GM12878 (cell line): ENCODE results near the gene RPS6KC1. TPM values are rescaled to one million over a fixed set of nuclear protein-coding genes. Genes with fewer than 3 reads are reported as not detected.
A peak's percentile ranks its signal among the peaks of the same experiment; 100 is the strongest.

Experiments used
- ATAC-seq: fragments of 200-7000 bp; cut with Tn5 transposase; 3 replicates; pipeline ENCODE4 v1.9.1; 2020; ENCODE audit warnings: mild to moderate bottlenecking, moderate library complexity
- BruUV-seq: library from RNA; stranded (reverse); fragments of 400-500 nt; replicated peaks from 2 replicates; lab custom pipeline; 2021; lab: Mats Ljungman, UMichigan
- CTCF ChIA-PET: fragments of 300-600 bp; sonication (Branson Sonifier 250); formaldehyde crosslinking; extraction: SDS; loops from one replicate; lab custom pipeline; 2021; ENCODE audit warnings: inconsistent platforms; lab: Yijun Ruan, JAX
- POLR2A ChIA-PET: fragments of 350-600 bp; formaldehyde crosslinking; extraction: SDS; loops from one replicate; lab custom pipeline; 2021; ENCODE audit warnings: inconsistent platforms; lab: Charles Lee
- RAD21 ChIA-PET: fragments of 300-600 bp; sonication (Branson Sonifier 250); formaldehyde crosslinking; loops from one replicate; lab custom pipeline; 2023; ENCODE audit warnings: antibody characterized with exemption; ENCODE audit not compliant: unreplicated experiment; lab: Charles Lee
- SMC1A ChIA-PET: fragments of 300-600 bp; sonication (Branson Sonifier 250); formaldehyde crosslinking; loops from one replicate; lab custom pipeline; 2023; ENCODE audit not compliant: unreplicated experiment, uncharacterized antibody; lab: Charles Lee
- DNase-seq: peaks from one replicate; pipeline ENCODE4 v3.0.0-alpha.2; 2011; ENCODE audit warnings: low read depth, low spot score
- FAIRE-seq: peaks from 3 replicates; lab custom pipeline; 2011; peaks lifted over from hg19 to GRCh38; lab: Jason Lieb, UNC
- H2AFZ ChIP-seq: 2 replicates; pipeline ENCODE4 v1.6.0; 2011; ENCODE audit warnings: low read depth, low read length, control low read depth; ENCODE audit not compliant: control insufficient read depth
- H3K27ac ChIP-seq: 2 replicates; pipeline ENCODE4 v1.5.1; 2011; ENCODE audit warnings: control low read depth; ENCODE audit not compliant: control insufficient read depth, insufficient read depth
- H3K27me3 ChIP-seq, 2 experiments: replicated peaks in 1 of 2; 2 replicates each; pipeline versions ENCODE4 v1.6.0 to v1.6.1; 2011; ENCODE audit warnings: low read length in 1 of 2; ENCODE audit not compliant: control insufficient read depth in 2 of 2, insufficient read depth in 2 of 2
- H3K36me3 ChIP-seq, 2 experiments: 2 replicates each; pipeline ENCODE4 v1.5.1; 2011; ENCODE audit warnings: low read length in 1 of 2; ENCODE audit not compliant: control insufficient read depth in 2 of 2, insufficient read depth in 2 of 2
- H3K4me1 ChIP-seq: 2 replicates; pipeline ENCODE4 v1.6.1; 2011; ENCODE audit warnings: mild to moderate bottlenecking, low read length, moderate library complexity, mixed read lengths; ENCODE audit not compliant: control insufficient read depth, insufficient read depth
- H3K4me2 ChIP-seq: 2 replicates; pipeline ENCODE4 v1.6.0; 2011; ENCODE audit warnings: control low read depth; ENCODE audit not compliant: control insufficient read depth, insufficient read depth
- H3K4me3 ChIP-seq: fragments of 200-600 bp; sonication (generic); 2 replicates; pipeline ENCODE4 v1.5.1; 2016
- H3K79me2 ChIP-seq: 2 replicates; pipeline ENCODE4 v1.6.0; 2011; ENCODE audit warnings: low read length; ENCODE audit not compliant: control insufficient read depth, insufficient read depth
- H3K9ac ChIP-seq: 2 replicates; pipeline ENCODE4 v1.8.0; 2011; ENCODE audit warnings: low read length, control low read depth, mixed read lengths; ENCODE audit not compliant: control insufficient read depth, insufficient read depth
- H3K9me3 ChIP-seq: replicated peaks from 3 replicates; pipeline ENCODE4 v1.5.1; 2011; ENCODE audit warnings: mild to moderate bottlenecking, low read length; ENCODE audit not compliant: control insufficient read depth, insufficient read depth
- H4K20me1 ChIP-seq: 2 replicates; pipeline ENCODE4 v1.6.0; 2011; ENCODE audit not compliant: control insufficient read depth, insufficient read depth
- BACH1 ChIP-seq: fragments of 450-650 bp; IDR thresholded peaks from 2 replicates; pipeline ENCODE4 v1.6.1; 2017; ENCODE audit warnings: mild to moderate bottlenecking, borderline replicate concordance
- EED ChIP-seq: sonication (generic); IDR thresholded peaks from 2 replicates; pipeline ENCODE4 v1.6.1; 2016; ENCODE audit warnings: antibody characterized with exemption, low read depth
- EP300 ChIP-seq, 2 experiments: fragments of 150-350 bp in 1 of 2; IDR thresholded peaks; 2 replicates each; pipeline ENCODE4 v1.6.1; 2011 to 2012; ENCODE audit warnings: low read depth in 2 of 2, low read length in 2 of 2, borderline replicate concordance in 1 of 2, improper control_type of control experiment in 1 of 2, inconsistent platforms in 1 of 2; ENCODE audit not compliant: control insufficient read depth in 1 of 2
- FOXK2 ChIP-seq: fragments of 450-650 bp; IDR thresholded peaks from 2 replicates; pipeline ENCODE4 v1.6.1; 2017; ENCODE audit warnings: mild to moderate bottlenecking, moderate library complexity
- KAT2A ChIP-seq: conservative IDR thresholded peaks from 2 replicates; pipeline ENCODE4 v1.6.1; 2011; ENCODE audit warnings: low read depth, low read length; ENCODE audit not compliant: control insufficient read depth
- NR2F1 ChIP-seq: fragments of 450-650 bp; conservative IDR thresholded peaks from 2 replicates; pipeline ENCODE4 v1.6.1; 2017; ENCODE audit warnings: mild to moderate bottlenecking
- NRF1 ChIP-seq: conservative IDR thresholded peaks from 2 replicates; pipeline ENCODE4 v1.6.1; 2011; ENCODE audit warnings: mild to moderate bottlenecking, low read depth, low read length, improper control_type of control experiment
- PAX5 ChIP-seq: IDR thresholded peaks from 2 replicates; pipeline ENCODE4 v1.6.1; 2011; ENCODE audit warnings: low read depth, low read length, borderline replicate concordance
- POU2F2 ChIP-seq: IDR thresholded peaks from 3 replicates; pipeline ENCODE4 v1.6.1; 2011; ENCODE audit warnings: low read depth, mild to moderate bottlenecking, low read length, borderline replicate concordance
- RAD51 ChIP-seq: fragments of 450-650 bp; IDR thresholded peaks from 2 replicates; pipeline ENCODE4 v1.6.1; 2016; ENCODE audit warnings: moderate library complexity, mild to moderate bottlenecking, inconsistent platforms
- SMAD1 ChIP-seq: fragments of 450-650 bp; IDR thresholded peaks from 2 replicates; pipeline ENCODE4 v1.6.1; 2018; ENCODE audit warnings: mild to moderate bottlenecking, low read depth; ENCODE audit not compliant: partially characterized antibody
- SP1 ChIP-seq: IDR thresholded peaks from one replicate; pipeline ENCODE4 v1.6.1; 2011; ENCODE audit warnings: low read depth, low read length
- SREBF2 ChIP-seq: IDR thresholded peaks from 2 replicates; pipeline ENCODE4 v1.6.1; 2012; ENCODE audit warnings: mild to moderate bottlenecking, low read length
- SRF ChIP-seq, 2 experiments: IDR thresholded peaks; 2 replicates each; pipeline ENCODE4 v1.6.1; 2011; ENCODE audit warnings: low read depth in 2 of 2, low read length in 2 of 2, mild to moderate bottlenecking in 1 of 2, moderate library complexity in 1 of 2
- YY1 ChIP-seq: IDR thresholded peaks from 2 replicates; pipeline ENCODE4 v1.6.1; 2011; ENCODE audit warnings: low read depth, mild to moderate bottlenecking, low read length
- ZSCAN29 ChIP-seq: fragments of 450-650 bp; IDR thresholded peaks from 2 replicates; pipeline ENCODE4 v1.6.1; 2017; ENCODE audit warnings: mild to moderate bottlenecking, moderate library complexity
- ZZZ3 ChIP-seq: IDR thresholded peaks from 2 replicates; pipeline ENCODE4 v1.6.1; 2011; ENCODE audit warnings: low read depth; ENCODE audit not compliant: control insufficient read depth, insufficient read length
- WGBS: methylation state at CpG from one replicate; pipeline ENCODE4 v1.1.6; 2016; ENCODE audit warnings: low lambda C conversion rate; ENCODE audit not compliant: insufficient replicate concordance, insufficient coverage; ENCODE audit errors: missing lambda C conversion rate; 5-methylcytosine and 5-hydroxymethylcytosine counted together
- in situ Hi-C: fragments of 300-500 bp; cut with MboI; formaldehyde crosslinking; loops from 9 replicates; pipeline ENCODE4 v1.14.3; 2018; ENCODE audit warnings: mixed read lengths
- intact Hi-C: fragments of 100-400 bp; cut with micrococcal nuclease; formaldehyde crosslinking; loops from one replicate; pipeline ENCODE4 v1.14.2; 2022; ENCODE audit not compliant: unreplicated experiment
- polyA plus RNA-seq, 11 experiments: library from polyadenylated mRNA; depleted of rRNA in 4 of 11; unstranded in 6 of 11; stranded (reverse) in 5 of 11; fragments of >200 nt; fragmentation: Nextera tagmentation in 4 of 11; fragmentation: Illumina TruSeq in 1 of 11; extraction: Ambion mirVana in 4 of 11; extraction: Trizol in 1 of 11; gene quantifications; 1 replicate in 1 of 11; 2 replicates in 10 of 11; pipeline versions ENCODE4 v1.2.1 to v1.2.3, GENCODE V29; 2011 to 2016; ENCODE audit warnings: inconsistent platforms in 2 of 11, missing spikeins in 2 of 11, low read depth in 1 of 11
- total RNA-seq, 4 experiments: library from RNA; depleted of rRNA in 3 of 4; stranded (reverse); fragments of >200 nt in 3 of 4; fragmentation: Illumina TruSeq in 1 of 4; extraction: Trizol in 1 of 4; gene quantifications; 2 replicates each; pipeline versions ENCODE4 v1.2.1 to v1.2.3, GENCODE V29; 2013 to 2021
- TF ChIP-seq, protein P1 (sequence below): fragments of 450-650 bp; IDR thresholded peaks from 2 replicates; pipeline ENCODE4 v1.6.1; 2016; ENCODE audit warnings: mild to moderate bottlenecking

Gene RPS6KC1
- total and polyA plus RNA-seq, 10 of the 15 experiments (the other 5 are each of a cell fraction or from before 2014, with no cell fraction given): 2.9 to 17.3 (median 12.2) TPM

DNA sequence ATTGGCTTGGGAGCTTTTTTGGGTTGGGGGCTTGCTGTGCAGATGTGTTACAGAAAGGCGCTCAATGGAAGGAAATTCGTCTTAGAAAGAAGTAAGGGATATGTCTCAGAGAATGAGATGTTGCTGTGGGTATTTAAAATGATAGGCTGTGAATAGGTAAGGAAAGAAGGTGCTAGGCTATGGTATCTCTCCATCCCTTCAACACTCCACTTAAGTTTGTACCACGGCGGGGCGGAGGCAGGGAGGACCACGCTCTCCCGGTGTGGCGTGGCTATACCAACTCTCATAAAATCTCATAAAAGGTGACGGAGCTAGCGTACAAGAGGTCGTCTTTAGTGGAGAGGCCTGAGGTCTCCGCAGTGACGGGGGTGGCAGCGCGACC is 305 bp upstream of the RPS6KC1 start (continued):
- TF ChIP-seq SRF (IDR thresholded peaks at IDR 0.05; ENCODE audit: low read depth in 2 of 2, low read length in 2 of 2) (no peak), ZZZ3 (no peak), RAD51 (no peak), FOXK2 (no peak), KAT2A (no peak), PAX5 (no peak), SREBF2 (no peak), NRF1 (no peak), YY1 (no peak), SP1 (no peak), EED (no peak), POU2F2 (no peak)
- TF ChIP-seq, protein P1, sequence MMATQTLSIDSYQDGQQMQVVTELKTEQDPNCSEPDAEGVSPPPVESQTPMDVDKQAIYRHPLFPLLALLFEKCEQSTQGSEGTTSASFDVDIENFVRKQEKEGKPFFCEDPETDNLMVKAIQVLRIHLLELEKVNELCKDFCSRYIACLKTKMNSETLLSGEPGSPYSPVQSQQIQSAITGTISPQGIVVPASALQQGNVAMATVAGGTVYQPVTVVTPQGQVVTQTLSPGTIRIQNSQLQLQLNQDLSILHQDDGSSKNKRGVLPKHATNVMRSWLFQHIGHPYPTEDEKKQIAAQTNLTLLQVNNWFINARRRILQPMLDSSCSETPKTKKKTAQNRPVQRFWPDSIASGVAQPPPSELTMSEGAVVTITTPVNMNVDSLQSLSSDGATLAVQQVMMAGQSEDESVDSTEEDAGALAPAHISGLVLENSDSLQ: no peak

DNA sequence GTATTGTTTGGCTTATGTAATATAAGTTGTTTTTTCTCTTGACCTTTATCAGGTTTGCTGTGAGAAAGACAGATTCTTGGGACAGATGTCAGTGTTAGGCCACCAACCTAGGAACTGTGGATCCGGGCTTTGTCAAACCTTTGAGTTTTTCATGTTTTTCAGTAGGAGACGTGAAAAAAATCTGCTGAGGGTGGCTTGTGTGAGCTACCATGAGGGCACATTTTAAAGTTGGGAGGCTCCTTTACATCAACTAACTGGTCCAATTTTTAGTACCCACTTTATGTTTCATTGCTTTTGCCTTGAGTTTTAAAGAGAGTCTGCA is 801 bp downstream of the RPS6KC1 start:
- Histone ChIP-seq H3K4me2 (peak overlapping the region; percentile 92), H3K27ac (peak overlapping the region; percentile 68; the same call in 1 of the 2 replicates), H3K36me3 (no peaks in the 10 kb centered on the region), H3K27me3 (no peaks in the 10 kb centered on the region), H3K4me1 (peaks cover 6% of the 10 kb centered on the region; the same call in 1 of the 2 replicates), H3K4me3 (peak overlapping the region; percentile 94), H4K20me1 (no peaks in the 10 kb centered on the region), H2AFZ (peak overlapping the region; percentile 94), H3K9ac (peak overlapping the region; percentile 65), H3K79me2 (peaks cover 11% of the 10 kb centered on the region), H3K9me3 (no peaks in the 10 kb centered on the region; the same call in 2 of the 3 replicates)
- ChIA-PET SMC1A (interaction anchor here (0.9 to 1.8 kb wide), 2 partner anchors 18 to 40 kb away, joined by 3 to 7 read pairs; no protein-coding TSS in a partner anchor), RAD21 (no interaction called here), POLR2A (interaction anchor here (0.5 to 0.6 kb wide), 2 partner anchors 51 to 474 kb away, joined by 3 to 4 read pairs; no protein-coding TSS in a partner anchor), CTCF (interaction anchor here (1.1 to 2.1 kb wide), 3 partner anchors 17 to 66 kb away, joined by 3 to 8 read pairs (median 3); no protein-coding TSS in a partner anchor)
- no peak for DNase-seq
- 3% methylated on average over 2 of the region's 2 CpGs for WGBS
- intact Hi-C loops: loop anchor here (2.0 kb wide), 2 partner anchors 21 to 37 kb away; partner anchors contain the start of gene ANGEL2
- in situ Hi-C loops: no loop called here
- no peak for TF ChIP-seq SMAD1
- TF ChIP-seq KAT2A: no peak
- 0 out of 4 replicates have a peak, but pooled peaks of 1 of the 2 experiments have one; percentile 7 for TF ChIP-seq EP300 (IDR thresholded peaks at IDR 0.05; ENCODE audit: borderline replicate concordance in 1 of 2, control insufficient read depth in 1 of 2, low read depth in 2 of 2, low read length in 2 of 2)
- no peak for TF ChIP-seq ZSCAN29
- TF ChIP-seq NR2F1: no peak
- no peak for TF ChIP-seq BACH1
- BruUV-seq: TSS peak; percentile 79
- no peak for ATAC-seq
- no peak for FAIRE-seq
